ENCODE data around the gene SERGEF. TPM values are rescaled to one million over a fixed set of nuclear protein-coding genes. Genes with fewer than 3 reads are reported as not detected.

Gene SERGEF
- total and polyA plus RNA-seq, 5 donors from 2014 or later = 40.4 to 81.5 (median 77.0) TPM

DNA sequence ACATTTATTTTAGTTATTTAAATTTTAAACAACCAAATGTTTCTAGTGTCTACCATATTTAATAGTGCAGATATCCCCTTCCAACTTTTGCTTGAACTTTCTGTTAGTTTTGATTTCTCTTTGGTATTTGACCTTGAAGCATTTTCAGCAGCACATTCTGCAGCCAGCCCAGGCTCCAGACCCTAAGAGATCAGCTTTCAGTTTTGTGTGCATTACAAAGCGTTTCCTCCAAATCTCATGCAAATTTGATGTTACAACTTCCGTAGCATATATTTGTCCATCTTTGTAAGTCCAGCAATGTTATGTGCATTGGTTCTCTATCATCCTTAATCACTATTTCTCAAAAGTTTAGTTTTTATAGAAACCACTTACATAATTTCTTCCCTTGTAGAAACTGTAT is 14.6 kb upstream of the SERGEF start:
- Histone ChIP-seq H3K9me3 (ENCODE audit: control insufficient read depth in 2 of 2, low read length in 2 of 2) (no peaks in the 10 kb centered on the region), H3K36me3 (ENCODE audit: control insufficient read depth, insufficient read depth, low read length) (no peaks in the 10 kb centered on the region), H3K27ac (ENCODE audit: insufficient read depth, low read length, poor library complexity, severe bottlenecking) (no peak overlapping the region), H3K4me3 (ENCODE audit: low read depth, low read length) (no peak overlapping the region), H3K27me3 (ENCODE audit: control insufficient read depth, insufficient read depth, low read length) (no peaks in the 10 kb centered on the region), H3K4me1 (ENCODE audit: control insufficient read depth, insufficient read depth, low read length, poor library complexity, severe bottlenecking) (no peaks in the 10 kb centered on the region)
- no peak for ATAC-seq (ENCODE audit: low read depth in 2 of 2)
- Mint-ChIP-seq H3K4me1 (peaks cover 0 to 5% (median 2%) of the 10 kb centered on the region in 4 donors), H3K36me3 (no peaks in the 10 kb centered on the region), H3K4me3 (no peak overlapping the region), H3K27me3 (no peaks in the 10 kb centered on the region), H3K27ac (peak overlapping the region in 1 of 3 donors; percentile 83), H3K9me3 (no peaks in the 10 kb centered on the region)
- no peak for DNase-seq

DNA sequence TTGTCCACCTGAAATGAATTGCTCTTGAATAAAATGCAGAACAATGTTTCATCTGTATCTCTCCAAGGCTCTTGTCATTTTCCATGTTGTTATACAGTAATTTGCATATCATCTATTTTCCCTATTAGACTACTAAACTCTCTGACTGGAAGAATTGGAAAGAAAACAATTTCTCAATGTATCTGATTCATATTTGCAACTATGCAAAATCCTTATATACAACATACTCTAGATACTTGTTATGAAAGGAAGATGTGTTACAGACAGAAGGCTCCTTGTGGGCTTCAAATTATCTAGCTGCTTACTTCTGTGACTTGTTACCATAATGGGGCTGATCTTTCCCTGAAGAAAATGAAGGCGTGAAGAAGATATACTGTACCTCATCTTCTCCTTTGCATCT is 9.6 kb upstream of the SERGEF start:
- ATAC-seq (ENCODE audit: low read depth in 2 of 2) (no peak), DNase-seq (no peak)
- peaks cover 0 to 5% (median 2%) of the 10 kb centered on the region in 4 donors for H3K4me1 Mint-ChIP-seq
- no peak overlapping the region for H3K27ac Mint-ChIP-seq
- Histone ChIP-seq H3K27ac (ENCODE audit: insufficient read depth, low read length, poor library complexity, severe bottlenecking) (no peak overlapping the region), H3K9me3 (ENCODE audit: control insufficient read depth in 2 of 2, low read length in 2 of 2) (no peaks in the 10 kb centered on the region), H3K4me3 (ENCODE audit: low read depth, low read length) (no peak overlapping the region), H3K27me3 (ENCODE audit: control insufficient read depth, insufficient read depth, low read length) (no peaks in the 10 kb centered on the region), H3K36me3 (ENCODE audit: control insufficient read depth, insufficient read depth, low read length) (no peaks in the 10 kb centered on the region), H3K4me1 (ENCODE audit: control insufficient read depth, insufficient read depth, low read length, poor library complexity, severe bottlenecking) (no peaks in the 10 kb centered on the region)
- no peak overlapping the region for H3K4me3 Mint-ChIP-seq
- H3K36me3 Mint-ChIP-seq = no peaks in the 10 kb centered on the region
- H3K27me3 Mint-ChIP-seq = no peaks in the 10 kb centered on the region
- no peaks in the 10 kb centered on the region for H3K9me3 Mint-ChIP-seq

DNA sequence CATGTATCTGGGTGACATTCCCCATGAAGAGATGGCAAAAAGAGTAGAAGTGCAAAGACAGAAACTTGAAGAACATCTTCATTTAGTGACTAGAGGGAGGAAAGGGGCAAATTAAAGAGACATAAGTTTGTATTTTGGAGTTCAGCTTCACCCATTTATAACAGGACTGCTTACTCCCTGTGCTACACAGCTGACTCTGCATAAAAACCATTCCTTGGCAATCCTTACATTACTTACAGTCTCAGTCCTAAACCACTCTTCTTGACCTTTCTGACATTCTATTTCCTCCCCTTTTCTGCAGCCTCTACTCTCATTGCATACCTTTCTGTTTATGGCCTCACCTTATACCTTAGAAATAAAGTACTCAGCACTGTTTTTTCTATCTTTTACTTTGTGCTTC is 6.8 kb upstream of the SERGEF start:
- Mint-ChIP-seq H3K9me3 (no peaks in the 10 kb centered on the region), H3K27me3 (no peaks in the 10 kb centered on the region), H3K27ac (no peak overlapping the region), H3K4me1 (peaks cover 0 to 4% (median under 1%) of the 10 kb centered on the region in 4 donors), H3K4me3 (no peak overlapping the region), H3K36me3 (no peaks in the 10 kb centered on the region)
- no peaks in the 10 kb centered on the region for H3K4me1 ChIP-seq (ENCODE audit: control insufficient read depth, insufficient read depth, low read length, poor library complexity, severe bottlenecking)
- H3K27ac ChIP-seq (ENCODE audit: insufficient read depth, low read length, poor library complexity, severe bottlenecking) = no peak overlapping the region
- no peak overlapping the region for H3K4me3 ChIP-seq (ENCODE audit: low read depth, low read length)
- DNase-seq (no peak), ATAC-seq (ENCODE audit: low read depth in 2 of 2) (no peak)
- no peaks in the 10 kb centered on the region for H3K9me3 ChIP-seq (ENCODE audit: control insufficient read depth in 2 of 2, low read length in 2 of 2)
- no peaks in the 10 kb centered on the region for H3K27me3 ChIP-seq (ENCODE audit: control insufficient read depth, insufficient read depth, low read length)
- H3K36me3 ChIP-seq (ENCODE audit: control insufficient read depth, insufficient read depth, low read length) = no peaks in the 10 kb centered on the region

DNA sequence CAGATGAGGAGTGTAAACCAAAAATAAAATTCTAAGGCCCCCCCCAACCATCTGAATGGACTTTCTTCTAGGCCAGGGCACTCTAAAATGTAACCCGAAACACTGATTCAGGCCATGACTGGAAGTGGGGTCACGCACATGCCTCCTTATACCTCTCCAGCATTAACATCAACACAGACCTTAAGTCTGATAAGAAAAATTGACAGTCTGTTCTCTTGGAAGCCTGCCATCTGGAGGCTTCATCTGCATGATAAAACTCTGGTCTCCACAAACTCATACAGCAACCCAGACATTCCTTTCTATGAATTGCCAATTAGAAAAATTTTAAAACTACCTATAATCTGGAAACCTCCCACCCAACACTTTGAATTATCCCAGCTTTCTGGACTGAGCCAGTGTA is 3.9 kb upstream of the SERGEF start:
- Histone ChIP-seq H3K9me3 (ENCODE audit: control insufficient read depth in 2 of 2, low read length in 2 of 2) (no peaks in the 10 kb centered on the region), H3K27me3 (ENCODE audit: control insufficient read depth, insufficient read depth, low read length) (no peaks in the 10 kb centered on the region), H3K27ac (ENCODE audit: insufficient read depth, low read length, poor library complexity, severe bottlenecking) (no peak overlapping the region), H3K36me3 (ENCODE audit: control insufficient read depth, insufficient read depth, low read length) (no peaks in the 10 kb centered on the region), H3K4me1 (ENCODE audit: control insufficient read depth, insufficient read depth, low read length, poor library complexity, severe bottlenecking) (peaks cover 19% of the 10 kb centered on the region), H3K4me3 (ENCODE audit: low read depth, low read length) (no peak overlapping the region)
- Mint-ChIP-seq H3K4me1 (peaks cover 10 to 25% (median 13%) of the 10 kb centered on the region in 4 donors), H3K27ac (no peak overlapping the region), H3K27me3 (no peaks in the 10 kb centered on the region), H3K4me3 (peak overlapping the region in 1 of 4 donors; percentile 50), H3K9me3 (peaks cover 0 to 4% (median 0%) of the 10 kb centered on the region in 7 donors), H3K36me3 (no peaks in the 10 kb centered on the region)
- ATAC-seq (ENCODE audit: low read depth in 2 of 2) = no peak
- no peak for DNase-seq

DNA sequence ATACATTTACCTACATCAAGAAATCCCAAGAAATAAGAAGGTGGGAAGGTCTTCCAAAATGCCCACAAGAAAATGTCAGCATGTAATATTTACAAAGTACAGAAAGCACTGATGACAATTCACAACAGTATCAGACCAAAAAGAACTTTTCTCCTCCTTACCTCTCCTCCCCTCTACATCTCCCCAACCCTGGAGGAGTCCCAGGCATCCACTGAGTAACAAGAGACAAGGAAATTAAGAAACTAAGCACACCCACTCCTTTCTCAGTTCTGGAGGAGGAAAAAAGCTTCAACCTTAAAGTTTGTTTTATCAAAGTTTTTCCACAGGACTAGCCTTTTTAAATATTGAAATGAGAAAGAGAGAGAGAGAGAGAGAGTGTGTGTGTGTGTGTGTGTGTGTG is 2.0 kb upstream of the SERGEF start:
- no peaks in the 10 kb centered on the region for H3K36me3 Mint-ChIP-seq
- Histone ChIP-seq H3K27ac (ENCODE audit: insufficient read depth, low read length, poor library complexity, severe bottlenecking) (no peak overlapping the region), H3K4me3 (ENCODE audit: low read depth, low read length) (no peak overlapping the region), H3K27me3 (ENCODE audit: control insufficient read depth, insufficient read depth, low read length) (no peaks in the 10 kb centered on the region), H3K36me3 (ENCODE audit: control insufficient read depth, insufficient read depth, low read length) (no peaks in the 10 kb centered on the region), H3K9me3 (ENCODE audit: control insufficient read depth in 2 of 2, low read length in 2 of 2) (no peaks in the 10 kb centered on the region), H3K4me1 (ENCODE audit: control insufficient read depth, insufficient read depth, low read length, poor library complexity, severe bottlenecking) (peaks cover 19% of the 10 kb centered on the region)
- no peak for ATAC-seq (ENCODE audit: low read depth in 2 of 2)
- H3K9me3 Mint-ChIP-seq = peaks cover 0 to 8% (median 0%) of the 10 kb centered on the region in 7 donors
- H3K4me3 Mint-ChIP-seq = peak overlapping the region; percentile 5 to 97 (median 70)
- H3K27me3 Mint-ChIP-seq = no peaks in the 10 kb centered on the region
- peak overlapping the region in 1 of 3 donors; percentile 98 for H3K27ac Mint-ChIP-seq
- H3K4me1 Mint-ChIP-seq = peaks cover 10 to 34% (median 21%) of the 10 kb centered on the region in 4 donors
- DNase-seq = no peak

DNA sequence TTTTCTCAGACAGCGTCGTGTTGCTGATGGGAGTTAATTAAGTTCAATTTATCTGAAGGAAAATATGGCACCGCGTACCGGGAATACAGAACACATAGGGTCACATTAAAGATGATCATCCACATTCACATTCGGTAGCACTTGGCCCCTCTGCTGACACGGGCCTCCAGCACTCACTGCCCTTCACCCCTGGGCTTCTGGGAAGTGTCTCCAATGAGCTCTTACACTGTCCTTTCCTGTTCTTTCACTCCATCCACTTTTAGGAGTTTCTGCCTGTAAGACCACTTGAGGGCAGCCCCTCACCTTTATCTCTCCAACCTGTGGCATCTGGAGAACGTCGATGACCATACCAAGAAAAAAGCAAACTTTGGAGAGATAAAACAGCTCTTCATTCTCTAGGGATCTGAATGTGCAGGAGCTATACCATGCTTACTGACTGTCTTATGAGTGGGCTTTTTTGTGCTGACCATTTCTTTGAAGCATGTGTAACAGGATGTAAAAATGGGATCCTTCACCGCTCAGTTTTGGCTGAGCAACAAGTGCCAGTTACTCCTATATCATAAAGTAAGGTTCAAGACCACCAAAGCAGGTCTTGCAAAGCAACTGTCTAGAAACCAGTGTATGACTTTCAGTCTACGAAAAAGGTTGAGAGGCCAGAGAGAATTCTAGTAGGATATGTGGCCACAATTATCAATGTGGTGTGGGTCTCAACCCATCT is 1.1 kb upstream of the SERGEF start:
- H3K36me3 ChIP-seq (ENCODE audit: control insufficient read depth, insufficient read depth, low read length) = no peaks in the 10 kb centered on the region
- peak overlapping the region; percentile 96 to 98 (median 97) for H3K27ac Mint-ChIP-seq
- H3K27me3 ChIP-seq (ENCODE audit: control insufficient read depth, insufficient read depth, low read length) = no peaks in the 10 kb centered on the region
- H3K27ac ChIP-seq (ENCODE audit: insufficient read depth, low read length, poor library complexity, severe bottlenecking) = peak overlapping the region; percentile 88
- peaks cover 10 to 34% (median 21%) of the 10 kb centered on the region in 4 donors for H3K4me1 Mint-ChIP-seq
- H3K36me3 Mint-ChIP-seq = no peaks in the 10 kb centered on the region
- H3K4me3 ChIP-seq (ENCODE audit: low read depth, low read length) = peak overlapping the region; percentile 76
- peaks cover 19% of the 10 kb centered on the region for H3K4me1 ChIP-seq (ENCODE audit: control insufficient read depth, insufficient read depth, low read length, poor library complexity, severe bottlenecking)
- no peak for ATAC-seq (ENCODE audit: low read depth in 2 of 2)
- H3K27me3 Mint-ChIP-seq = no peaks in the 10 kb centered on the region
- H3K4me3 Mint-ChIP-seq = peak overlapping the region; percentile 82 to 97 (median 97)
- peak in 1 of 3 donors; percentile 7 for DNase-seq
- no peaks in the 10 kb centered on the region for H3K9me3 ChIP-seq (ENCODE audit: control insufficient read depth in 2 of 2, low read length in 2 of 2)
- H3K9me3 Mint-ChIP-seq = peaks cover 0 to 8% (median 0%) of the 10 kb centered on the region in 7 donors

DNA sequence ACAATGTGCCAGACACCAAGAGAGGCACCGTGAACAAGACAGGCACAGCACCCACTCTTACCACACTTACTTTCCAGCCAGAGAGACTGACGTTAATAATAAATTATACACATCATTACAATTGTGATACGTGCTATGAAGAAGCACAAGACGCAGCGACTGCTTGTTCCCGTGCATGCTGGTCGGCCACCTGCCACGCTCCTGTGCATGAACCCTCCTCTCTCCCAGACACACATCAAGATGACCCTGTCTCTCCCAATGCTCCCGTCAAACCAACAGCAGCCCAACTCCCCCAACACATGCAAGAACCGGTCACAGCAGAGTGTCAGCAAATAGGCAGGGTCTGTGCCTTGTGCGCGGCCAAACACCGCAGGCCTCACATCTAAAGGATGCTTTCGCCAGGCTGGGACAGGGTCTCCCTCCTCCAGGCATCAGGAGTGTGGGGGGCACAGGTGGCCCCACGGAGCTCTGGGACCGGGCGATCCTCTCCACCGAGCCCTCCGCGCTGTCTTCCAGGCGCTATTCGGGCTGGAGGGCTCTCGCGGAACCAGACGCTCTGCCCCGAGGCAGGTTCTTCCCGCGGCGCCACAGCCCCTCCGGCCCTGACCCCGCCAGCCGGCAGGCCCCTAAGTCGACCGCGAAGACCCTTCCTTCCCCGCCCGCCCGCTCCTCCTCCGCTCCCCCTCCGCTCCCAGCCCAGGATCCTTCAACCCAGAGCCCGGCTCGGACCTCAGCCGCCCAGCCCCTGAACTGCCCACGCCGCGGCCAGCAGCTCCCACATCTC is 533 bp downstream of the SERGEF start:
- Histone ChIP-seq H3K27me3 (ENCODE audit: control insufficient read depth, insufficient read depth, low read length) (no peaks in the 10 kb centered on the region), H3K9me3 (ENCODE audit: control insufficient read depth in 2 of 2, low read length in 2 of 2) (no peaks in the 10 kb centered on the region), H3K36me3 (ENCODE audit: control insufficient read depth, insufficient read depth, low read length) (peaks cover 2% of the 10 kb centered on the region), H3K4me1 (ENCODE audit: control insufficient read depth, insufficient read depth, low read length, poor library complexity, severe bottlenecking) (peaks cover 19% of the 10 kb centered on the region), H3K27ac (ENCODE audit: insufficient read depth, low read length, poor library complexity, severe bottlenecking) (peak overlapping the region; percentile 88), H3K4me3 (ENCODE audit: low read depth, low read length) (peak overlapping the region; percentile 44)
- peaks cover 10 to 34% (median 21%) of the 10 kb centered on the region in 4 donors for H3K4me1 Mint-ChIP-seq
- H3K4me3 Mint-ChIP-seq = peak overlapping the region; percentile 82 to 98 (median 97)
- ATAC-seq (ENCODE audit: low read depth in 2 of 2) (no peak), DNase-seq (peak; percentile 11 to 37 (median 33))
- peaks cover 0 to 8% (median 0%) of the 10 kb centered on the region in 7 donors for H3K9me3 Mint-ChIP-seq
- H3K27ac Mint-ChIP-seq = peak overlapping the region; percentile 92 to 99 (median 96)
- no peaks in the 10 kb centered on the region for H3K36me3 Mint-ChIP-seq
- no peaks in the 10 kb centered on the region for H3K27me3 Mint-ChIP-seq
